ENCODE results near the gene PRKG1.
"Not testable (repeated sequence)": the region's sequence is repeated elsewhere in the genome, so short reads cannot be mapped to it uniquely, and the experiment has no call there.

Gene PRKG1

DNA sequence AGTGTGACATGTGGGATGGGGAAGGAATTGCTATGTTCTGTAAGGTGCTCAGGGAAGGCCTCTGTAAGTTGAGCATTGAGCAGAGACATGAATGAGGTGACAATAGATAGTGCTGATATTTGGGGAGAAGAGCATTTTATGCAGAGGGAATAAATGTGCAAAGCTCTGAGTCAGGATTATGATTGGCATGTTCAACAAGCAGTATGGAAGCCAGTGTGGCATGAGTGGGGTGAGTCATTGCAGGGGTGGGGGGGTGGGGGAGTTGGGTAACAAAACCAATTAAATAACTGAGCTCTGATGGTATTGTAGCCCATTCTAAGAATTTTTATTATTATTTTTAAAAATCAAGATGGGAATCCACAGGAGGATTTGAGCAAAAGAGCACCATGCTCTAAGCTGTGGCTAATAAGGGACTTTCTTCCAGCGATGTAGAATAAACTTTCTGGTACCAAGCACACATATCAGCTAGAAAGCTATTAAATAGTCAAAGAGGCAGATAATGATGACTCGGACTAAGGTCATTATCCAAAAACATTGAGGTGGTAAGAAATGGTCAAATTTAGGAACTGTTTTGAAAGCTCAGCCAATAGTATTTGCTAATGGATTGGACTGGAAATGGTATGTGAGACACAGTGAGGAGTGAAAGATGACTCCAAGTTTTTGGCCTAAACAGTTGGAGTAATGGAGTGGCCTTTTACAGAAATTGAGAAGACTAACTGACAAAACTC lies 96.4 kb downstream of the PRKG1 start:
- DNase-seq (ENCODE audit: low read depth, low spot score): no peak

DNA sequence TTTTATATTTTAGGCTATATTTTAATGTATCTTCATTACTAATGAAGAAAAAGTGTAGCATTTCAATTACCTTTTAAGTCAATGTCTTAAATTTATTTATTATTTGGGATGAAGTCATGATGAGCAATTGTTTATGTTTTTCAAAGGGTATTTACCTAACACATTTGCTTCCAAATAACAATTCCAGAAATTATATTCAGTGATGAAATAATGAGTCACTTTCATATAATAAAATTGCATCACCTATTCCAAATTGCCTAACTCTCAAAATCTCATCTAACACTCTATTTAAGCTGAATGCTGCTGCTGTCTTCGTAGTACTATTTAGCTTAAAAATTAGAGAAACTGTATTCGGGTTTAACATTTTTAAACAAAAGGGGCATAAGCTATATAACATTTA lies 97.7 kb downstream of the PRKG1 start:
- DNase-seq (ENCODE audit: low read depth, low spot score): no peak

DNA sequence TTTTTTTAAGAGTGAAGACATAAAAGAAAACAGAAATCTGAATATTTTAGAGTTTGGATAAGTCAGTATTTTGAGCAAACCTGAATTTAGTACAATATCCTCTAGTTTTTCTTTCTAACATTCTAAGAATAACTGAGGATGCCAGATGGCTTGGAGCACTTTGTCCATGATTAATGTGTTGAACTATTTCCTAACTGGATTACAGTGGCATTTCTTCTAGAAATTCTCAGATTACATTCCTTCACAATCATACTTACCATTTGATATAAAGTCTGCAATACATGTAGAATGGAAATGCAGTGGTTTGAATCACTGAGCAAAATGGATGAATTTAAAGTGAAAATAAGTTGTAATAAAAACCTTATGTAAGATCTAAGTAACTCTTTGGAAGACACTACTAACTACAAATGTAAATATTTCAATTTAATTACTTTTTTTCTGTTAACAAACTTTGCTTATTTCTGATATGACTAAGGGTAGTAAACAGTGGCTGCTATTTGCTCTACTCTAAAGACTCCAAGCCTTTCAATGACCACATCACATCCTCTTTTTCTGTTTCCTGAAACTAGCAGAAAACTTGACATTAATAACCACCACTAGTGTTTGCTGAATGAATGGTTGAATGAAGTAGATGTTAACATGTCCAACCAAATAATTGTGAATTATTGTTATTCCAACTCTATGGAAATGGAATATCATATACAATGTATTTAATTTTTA lies 102.8 kb downstream of the PRKG1 start:
- DNase-seq (ENCODE audit: low read depth, low spot score): no peak

DNA sequence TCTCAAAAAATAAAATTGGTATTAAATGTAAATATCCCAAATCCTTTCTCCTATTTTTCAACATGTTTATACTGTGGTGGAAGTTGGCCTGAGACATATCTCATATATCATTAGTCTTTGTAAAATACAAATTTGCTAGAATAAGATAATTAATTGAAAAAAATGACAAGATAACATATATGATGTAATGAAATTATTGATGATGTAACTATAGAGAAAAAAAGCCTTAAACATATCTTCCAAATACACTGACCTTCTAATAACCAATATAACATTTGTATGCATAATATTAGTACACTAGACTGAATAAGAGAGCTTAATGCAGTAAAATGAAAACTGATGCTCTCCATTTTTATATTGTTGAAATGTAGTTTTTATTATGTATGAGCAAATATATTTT lies 104.3 kb downstream of the PRKG1 start:
- DNase-seq (ENCODE audit: low read depth, low spot score): no peak

DNA sequence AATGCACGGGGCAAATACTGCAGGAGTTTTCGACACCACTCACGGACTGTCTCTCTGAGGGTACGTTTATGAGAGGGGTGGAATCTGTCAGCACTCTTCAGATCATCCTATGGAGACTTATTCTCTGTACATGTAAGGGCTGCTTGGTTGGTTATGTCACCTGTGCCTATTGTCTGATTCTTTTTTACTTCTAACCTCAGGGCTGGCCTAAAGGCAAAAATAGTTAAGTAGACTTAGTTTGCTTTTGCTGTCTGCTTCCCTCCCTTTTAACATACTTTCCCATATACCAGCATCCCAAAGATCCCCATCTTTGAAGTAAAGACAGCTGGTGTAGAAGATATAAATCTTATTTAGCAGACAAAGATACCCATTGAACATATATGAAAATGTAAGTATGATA lies 105.9 kb downstream of the PRKG1 start:
- DNase-seq (ENCODE audit: low read depth, low spot score): no peak

DNA sequence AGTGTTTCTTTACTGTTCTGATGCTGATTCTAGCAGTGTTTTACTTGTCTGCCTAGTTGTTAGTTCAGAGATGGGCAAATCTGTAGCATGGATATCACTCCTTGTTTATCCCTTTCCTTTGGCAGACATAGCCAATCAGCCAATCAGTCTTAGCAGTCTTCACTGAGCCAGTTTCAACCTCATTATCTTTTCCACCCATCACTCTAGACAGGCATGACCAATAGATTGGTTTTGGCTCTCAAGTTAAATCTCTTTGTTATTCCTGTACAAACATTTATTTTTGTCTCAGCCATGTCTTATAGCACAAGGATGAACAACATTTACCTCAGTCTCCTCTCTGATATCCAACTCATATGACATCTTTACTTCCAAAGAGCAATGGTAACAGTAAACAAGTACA lies 109.5 kb downstream of the PRKG1 start:
- no peak for DNase-seq (ENCODE audit: low read depth, low spot score)

DNA sequence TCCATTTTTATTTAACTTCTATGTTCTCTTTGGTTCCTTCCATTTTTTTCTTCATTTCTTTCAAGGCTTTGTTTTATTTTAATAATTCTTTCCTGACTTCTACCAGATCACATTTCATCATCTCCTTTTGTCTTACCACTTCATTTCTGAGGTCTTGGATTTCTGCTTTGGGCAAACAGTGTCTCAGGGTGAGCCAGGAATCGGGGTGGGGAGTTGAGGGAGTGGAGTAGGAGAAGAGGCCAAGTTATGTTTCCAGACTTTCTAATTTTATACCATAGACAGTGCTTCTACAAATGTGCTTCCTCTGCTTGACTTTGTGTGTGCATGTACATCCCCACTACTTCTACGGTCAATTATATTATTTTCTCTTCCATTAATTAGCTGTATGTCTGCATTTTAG lies 112.1 kb downstream of the PRKG1 start:
- DNase-seq (ENCODE audit: low read depth, low spot score): no peak

DNA sequence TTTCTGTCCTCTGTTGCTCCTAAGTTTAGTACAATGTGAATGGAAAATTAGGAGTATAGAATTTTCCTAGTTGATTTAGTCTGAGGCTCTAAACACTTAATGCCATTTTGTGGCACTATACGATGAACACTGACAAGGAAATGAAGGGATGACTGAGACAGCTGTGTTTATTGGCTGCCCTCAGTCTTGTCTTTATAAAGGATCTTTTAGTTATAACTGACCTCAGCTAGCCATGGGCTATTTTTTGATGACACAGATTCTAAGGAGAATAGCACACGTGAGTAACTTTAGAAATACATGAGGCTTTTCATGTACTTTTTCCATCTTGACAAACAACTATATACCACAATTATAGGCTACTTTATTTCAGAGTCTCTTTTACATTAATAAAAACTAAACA lies 113.7 kb downstream of the PRKG1 start:
- DNase-seq (ENCODE audit: low read depth, low spot score): no peak

DNA sequence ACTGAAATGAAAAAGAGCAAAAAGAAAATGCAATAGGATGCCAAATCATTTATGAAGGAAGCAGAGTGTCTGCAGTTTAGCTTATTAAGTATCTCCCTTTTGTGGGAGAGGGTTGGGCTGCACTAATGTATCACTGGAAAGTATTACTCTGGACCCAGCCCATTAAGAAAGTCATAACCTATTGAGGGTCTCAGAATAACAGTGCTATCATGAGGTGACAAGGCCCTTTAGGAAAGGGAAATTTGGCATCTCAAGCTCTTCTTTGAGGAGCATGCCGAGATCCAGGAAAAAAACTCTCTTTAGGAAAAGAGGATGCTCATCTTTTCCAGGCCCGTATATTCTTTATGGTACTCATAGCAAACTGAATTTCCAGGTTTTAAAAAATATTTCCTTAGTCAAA lies 114.6 kb downstream of the PRKG1 start:
- DNase-seq (ENCODE audit: low read depth, low spot score): no peak

DNA sequence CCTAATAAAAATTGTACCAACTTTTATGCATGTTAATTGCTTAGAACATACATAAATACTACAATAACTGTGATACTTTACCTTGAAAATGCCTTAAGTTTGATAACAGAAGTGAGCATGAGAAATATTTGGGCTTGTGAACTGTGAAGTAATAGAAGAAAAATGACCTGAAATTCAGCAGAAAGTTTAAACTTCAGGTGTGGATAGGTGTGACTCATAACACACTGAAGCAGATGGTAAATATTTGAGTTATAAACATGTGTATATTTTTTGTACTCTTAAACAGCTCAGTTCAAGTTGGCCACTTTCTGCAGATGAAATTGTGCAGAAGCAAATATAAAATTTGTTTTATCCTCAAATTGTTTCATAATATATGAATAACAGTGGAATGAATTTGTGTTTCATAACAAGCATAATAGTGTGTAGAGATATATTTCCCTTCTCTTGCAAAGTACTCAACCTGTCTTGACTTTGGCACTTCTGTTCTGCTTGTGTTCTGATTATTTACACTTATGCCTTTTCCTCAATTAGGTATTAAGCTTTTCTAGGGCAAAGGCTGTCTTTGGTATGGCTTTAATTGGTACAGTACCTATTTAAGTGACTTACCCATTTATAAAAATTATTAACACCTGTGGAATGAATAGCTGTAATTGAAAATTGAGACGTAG lies 122.4 kb downstream of the PRKG1 start:
- DNase-seq (ENCODE audit: low read depth, low spot score): no peak

DNA sequence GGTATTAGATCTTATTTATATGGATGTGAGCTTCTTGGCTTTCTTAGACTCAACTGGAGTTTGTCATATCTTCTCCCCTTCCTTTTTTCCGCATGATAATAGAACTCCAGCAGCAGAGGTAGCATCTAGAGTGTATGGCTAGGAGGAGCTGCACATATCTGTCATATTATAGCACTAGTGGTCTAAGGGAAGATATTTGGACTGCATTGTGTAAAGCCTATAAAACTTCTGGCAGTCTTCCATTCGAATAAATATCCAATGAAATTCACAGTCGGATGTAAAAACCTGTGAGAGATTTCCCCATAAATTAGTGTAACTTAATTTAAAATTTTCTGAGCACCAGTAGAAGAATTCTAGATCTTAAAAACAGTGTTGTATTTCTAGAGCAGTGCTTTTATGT lies 123.9 kb downstream of the PRKG1 start:
- DNase-seq (ENCODE audit: low read depth, low spot score): no peak

DNA sequence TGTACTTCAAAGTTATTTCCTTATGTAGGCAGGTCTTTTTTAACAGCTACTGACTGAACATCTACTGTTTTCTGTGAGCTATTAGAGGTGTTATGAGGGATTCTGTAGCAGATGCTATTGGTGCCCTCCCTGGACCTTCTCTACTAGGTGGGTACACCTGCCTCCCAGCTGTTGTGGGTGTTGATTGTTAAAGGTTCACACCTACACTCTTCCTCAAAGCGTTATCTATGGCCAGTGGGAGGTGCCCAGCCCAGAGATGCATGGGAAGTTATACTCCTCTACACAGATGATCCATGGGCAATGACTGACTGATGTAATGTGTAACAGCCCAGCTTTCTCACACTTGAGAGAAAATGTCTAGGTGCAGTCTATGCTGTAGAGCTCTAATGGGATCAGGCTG lies 127.7 kb downstream of the PRKG1 start:
- no peak for DNase-seq (ENCODE audit: low read depth, low spot score)

DNA sequence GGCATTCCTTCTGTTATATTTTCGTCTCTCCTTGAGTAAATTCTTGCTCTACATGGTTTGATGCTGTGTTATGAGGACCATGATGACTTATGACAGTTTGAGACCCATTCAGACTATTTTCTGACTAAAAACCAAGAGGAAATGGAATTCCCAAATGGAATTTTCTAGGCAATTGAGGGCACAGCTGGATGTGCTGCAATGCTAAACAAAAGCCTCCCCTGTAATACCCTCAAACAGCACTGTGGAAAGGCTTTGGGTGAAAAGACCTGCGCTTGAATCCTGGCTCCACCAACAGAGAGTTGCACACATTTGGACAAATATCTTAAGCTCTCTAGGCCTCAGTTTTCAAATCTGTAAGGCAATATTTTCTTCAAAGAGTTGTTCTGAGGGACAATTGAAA lies 129.1 kb downstream of the PRKG1 start:
- peak; percentile 9 for DNase-seq (ENCODE audit: low read depth, low spot score)

DNA sequence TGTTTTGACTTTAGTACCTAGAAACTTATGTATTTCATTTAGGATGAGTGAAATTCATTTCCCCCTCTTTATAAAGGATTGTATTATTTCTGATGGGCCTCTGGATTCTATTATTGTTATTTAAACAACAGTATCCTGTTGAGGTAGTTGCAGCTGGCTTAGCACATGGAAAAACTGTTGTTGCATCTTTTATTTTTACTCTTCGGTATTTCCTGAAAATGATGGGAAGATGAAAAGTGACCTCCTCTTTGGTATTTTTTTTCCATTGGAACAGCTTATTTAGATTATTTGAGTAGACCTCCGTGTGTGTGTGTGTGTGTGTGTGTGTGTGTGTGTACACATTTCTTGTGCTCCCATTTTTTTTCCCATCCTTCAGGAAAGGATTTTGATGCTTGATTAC lies 129.8 kb downstream of the PRKG1 start:
- DNase-seq (ENCODE audit: low read depth, low spot score): no peak

DNA sequence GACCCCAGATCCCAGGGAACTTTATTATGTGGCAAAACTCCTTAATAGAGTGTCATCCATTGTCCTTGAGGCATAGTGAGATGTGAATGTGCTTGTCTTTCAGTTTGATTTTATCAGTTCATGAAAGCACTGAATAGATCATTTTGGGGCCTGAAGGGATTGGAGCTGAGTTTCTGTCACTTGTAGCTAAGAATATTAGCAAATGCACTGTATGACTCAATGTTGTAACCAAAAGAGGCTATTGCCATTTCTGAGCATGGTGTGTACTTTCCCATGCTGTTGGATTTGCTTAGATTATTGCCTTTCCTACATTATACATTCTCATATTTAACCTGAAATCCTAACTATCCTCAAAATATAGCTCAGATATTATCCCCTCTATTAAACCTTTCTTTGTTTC lies 130.4 kb downstream of the PRKG1 start:
- DNase-seq (ENCODE audit: low read depth, low spot score): no peak

DNA sequence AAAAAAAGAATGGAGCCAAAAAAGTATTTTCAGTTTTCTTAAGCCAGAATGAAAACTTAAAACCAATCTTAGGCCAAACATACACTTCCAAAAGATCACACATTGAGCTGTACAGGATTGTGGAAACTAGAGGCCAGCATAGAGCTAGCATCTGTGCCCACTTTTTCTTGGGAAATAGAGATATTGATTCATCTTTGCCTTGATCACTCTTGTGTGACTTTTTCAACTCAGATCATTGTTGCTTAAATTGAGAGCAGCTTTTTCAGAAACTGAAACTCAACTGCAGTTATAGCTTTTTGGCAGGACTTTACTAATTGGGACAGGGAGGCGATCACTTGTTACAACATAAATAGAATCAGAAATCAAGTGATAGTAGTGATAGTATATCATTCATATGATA lies 132.2 kb downstream of the PRKG1 start:
- no peak for DNase-seq (ENCODE audit: low read depth, low spot score)

DNA sequence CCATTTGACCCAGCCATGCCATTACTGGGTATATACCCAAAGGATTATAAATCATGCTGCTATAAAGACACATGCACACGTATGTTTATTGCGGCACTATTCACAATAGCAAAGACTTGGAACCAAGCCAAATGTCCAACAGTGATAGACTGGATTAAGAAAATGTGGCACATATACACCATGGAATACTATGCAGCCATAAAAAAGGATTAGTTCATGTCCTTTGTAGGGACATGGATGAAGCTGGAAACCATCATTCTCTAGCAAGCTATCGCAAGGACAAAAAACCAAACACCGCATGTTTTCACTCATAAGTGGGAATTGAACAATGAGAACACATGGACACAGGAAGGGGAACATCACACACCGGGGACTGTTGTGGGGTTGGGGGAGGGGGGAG lies 138.7 kb downstream of the PRKG1 start:
- DNase-seq (ENCODE audit: low read depth, low spot score): not testable (repeated sequence)

DNA sequence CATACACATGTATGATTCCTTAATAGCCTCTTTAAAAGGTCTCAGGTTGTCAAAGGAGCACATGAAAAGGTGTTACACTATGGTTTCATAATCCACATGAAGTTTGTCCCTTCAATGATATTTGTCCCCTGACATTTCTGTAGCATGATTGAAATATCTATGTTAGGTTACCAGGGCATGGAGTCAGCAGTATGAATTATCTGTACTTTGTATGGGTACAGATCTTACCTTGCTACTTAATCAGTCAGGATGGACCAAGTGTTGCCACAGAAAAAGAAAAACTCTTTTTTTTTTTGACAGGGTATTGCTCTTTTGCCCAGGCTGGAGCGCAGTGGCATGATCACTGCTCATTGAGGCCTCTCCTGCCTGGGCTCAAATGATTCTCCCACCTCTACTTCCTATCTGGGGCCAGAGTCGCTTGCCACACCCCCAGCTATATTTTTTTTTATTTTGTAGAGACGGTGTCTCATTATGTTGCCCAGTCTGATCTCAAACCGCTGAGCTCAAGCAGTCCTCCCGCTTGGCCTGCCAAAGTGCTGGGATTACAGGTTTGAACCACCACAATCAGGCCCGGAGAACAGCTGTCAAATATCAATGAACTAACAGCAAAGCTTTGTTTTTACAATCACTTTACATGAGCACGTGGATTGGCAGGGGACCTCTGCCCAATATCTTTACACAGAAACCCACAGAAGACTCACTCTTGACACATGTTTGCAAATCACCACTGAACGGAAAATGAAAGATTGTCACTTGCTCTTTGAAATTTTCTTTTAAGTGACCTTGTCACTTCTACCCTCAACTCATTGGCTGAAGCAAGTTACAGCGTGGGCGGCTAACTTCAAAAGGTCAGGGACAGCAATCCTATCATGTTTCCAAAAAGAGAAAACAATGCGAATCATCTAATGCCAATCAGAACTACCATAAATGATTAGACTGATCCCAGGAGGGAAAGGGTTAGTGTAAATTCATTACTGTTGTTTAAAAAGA lies 140.2 kb downstream of the PRKG1 start:
- DNase-seq (ENCODE audit: low read depth, low spot score): no peak

DNA sequence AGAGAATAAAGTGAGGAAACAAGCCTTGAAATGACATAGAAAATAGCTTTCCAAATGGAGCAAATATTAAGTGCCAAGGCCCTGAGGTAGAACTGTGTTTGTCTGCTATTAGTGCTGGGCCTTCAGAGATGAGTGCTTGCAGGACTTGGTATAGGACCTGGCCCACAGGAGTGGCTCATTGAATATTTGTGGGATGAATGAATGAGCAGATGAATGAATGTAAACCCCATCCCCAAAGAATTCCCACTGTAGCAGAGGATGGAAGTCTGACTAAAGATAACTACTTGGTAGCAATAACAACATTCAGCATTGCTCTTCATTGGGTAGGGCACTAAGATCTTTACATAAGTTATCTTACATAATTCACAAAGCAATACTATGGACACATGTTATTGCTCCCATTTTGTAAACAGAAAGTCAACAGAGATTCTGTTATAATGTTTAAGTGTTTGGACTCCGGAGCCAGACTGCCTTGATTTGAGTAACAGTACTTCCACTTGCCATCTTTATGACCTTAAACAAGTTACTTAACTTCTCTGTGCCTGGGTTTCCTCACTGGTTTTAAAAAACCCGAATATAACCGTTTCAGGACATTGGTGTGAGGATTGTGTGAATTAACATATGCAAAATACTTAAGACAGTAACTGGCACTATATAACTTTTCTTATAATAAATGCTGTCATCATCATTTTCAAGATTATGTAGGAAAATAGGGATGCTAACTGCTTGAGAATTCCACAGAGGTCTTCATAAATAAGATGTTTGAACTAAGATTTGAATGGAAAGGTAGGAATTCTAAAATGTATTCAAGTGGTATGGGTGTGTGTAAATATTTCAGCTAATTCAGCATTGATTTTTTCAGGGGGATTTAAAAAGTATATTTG lies 141.9 kb downstream of the PRKG1 start:
- no peak for DNase-seq (ENCODE audit: low read depth, low spot score)

DNA sequence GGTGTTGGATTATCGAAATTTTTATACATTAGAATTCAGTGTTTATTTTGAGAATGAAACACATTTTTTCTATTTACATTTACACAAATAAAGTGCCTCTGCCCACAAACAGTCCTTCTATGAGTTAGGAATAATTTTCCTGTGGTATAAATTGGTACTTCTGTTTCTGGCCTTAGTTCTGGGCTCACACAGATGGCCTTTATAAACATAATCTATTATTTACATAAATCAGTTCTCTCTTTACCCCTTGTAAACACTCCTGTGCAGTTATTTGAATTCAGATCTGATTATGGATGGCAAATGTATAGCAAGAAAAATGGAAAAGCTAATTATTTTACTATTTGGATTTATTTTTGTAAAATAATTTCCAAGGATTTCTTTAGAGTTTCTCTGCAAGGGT lies 143.2 kb downstream of the PRKG1 start:
- DNase-seq (ENCODE audit: low read depth, low spot score): no peak

DNA sequence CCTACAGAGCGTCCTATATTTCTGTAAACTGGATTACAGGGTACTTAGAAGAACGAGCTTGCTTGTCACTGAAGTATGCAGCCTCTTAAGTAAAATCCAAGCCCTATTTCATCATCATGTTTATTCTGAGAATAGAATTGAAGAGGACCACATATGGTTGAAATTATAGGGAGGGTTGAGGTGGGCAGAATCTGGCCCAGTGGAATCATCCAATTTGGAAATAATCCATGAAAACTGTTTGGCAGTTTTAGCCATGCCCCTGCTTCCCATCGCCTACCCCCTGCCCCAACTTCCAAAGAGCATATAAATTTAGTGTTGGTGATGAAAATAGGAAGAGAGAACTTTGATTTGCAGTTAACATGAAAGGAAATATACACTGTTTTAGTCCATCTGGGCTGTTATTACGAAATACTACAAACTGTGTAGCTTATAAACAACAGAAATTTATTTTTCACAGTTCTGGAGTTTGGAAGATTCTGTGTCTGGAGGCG lies 150.4 kb downstream of the PRKG1 start:
- DNase-seq (ENCODE audit: low read depth, low spot score): no peak
